Stimulated activated CD4-positive, alpha-beta T cell treated with anti-CD3 and anti-CD28 coated beads, Interleukin-4, amount 100 ng/mL, for 1 hour (primary cell): Measurements from ENCODE around the gene FOSL2.

Source experiments
- DNase-seq: peaks from one replicate; pipeline ENCODE4 v3.0.0-alpha.2; 2020

Gene FOSL2

GRCh38 chr2:28435241-28435640, 42.6 kb downstream of the FOSL2 start:
- DNase-seq, result no peak

- no peak for DNase-seq
These were observed 43.2 kb downstream of the FOSL2 start for GRCh38 chr2:28435814-28436351.

- no peak for DNase-seq
These were observed 43.9 kb downstream of the FOSL2 start for GRCh38 chr2:28436525-28437051.

GRCh38 chr2:28437149-28437835, 44.6 kb downstream of the FOSL2 start:
- no peak for DNase-seq

GRCh38 chr2:28437918-28438317, 45.3 kb downstream of the FOSL2 start:
- no peak for DNase-seq

- no peak for DNase-seq
These were observed 45.9 kb downstream of the FOSL2 start for GRCh38 chr2:28438532-28439063.

- DNase-seq, result no peak
These were observed 46.5 kb downstream of the FOSL2 start for GRCh38 chr2:28439127-28439526.

GRCh38 chr2:28439763-28440162, 47.1 kb downstream of the FOSL2 start:
- no peak for DNase-seq

- no peak for DNase-seq
These were observed 49.7 kb downstream of the FOSL2 start for GRCh38 chr2:28442328-28442727.

- no peak for DNase-seq
These were observed 52.3 kb downstream of the FOSL2 start for GRCh38 chr2:28444956-28445355.

- DNase-seq, result peak; percentile 51
These were observed 53.0 kb downstream of the FOSL2 start for GRCh38 chr2:28445448-28446258.

GRCh38 chr2:28446531-28446930, 53.9 kb downstream of the FOSL2 start:
- no peak for DNase-seq

- DNase-seq, result no peak
These were observed 54.4 kb downstream of the FOSL2 start for GRCh38 chr2:28447086-28447485.

- no peak for DNase-seq
These were observed 55.5 kb downstream of the FOSL2 start for GRCh38 chr2:28447943-28448792.

GRCh38 chr2:28448793-28449100, 56.1 kb downstream of the FOSL2 start:
- DNase-seq, result no peak

- no peak for DNase-seq
These were observed 56.4 kb downstream of the FOSL2 start for GRCh38 chr2:28449126-28449487.

GRCh38 chr2:28449488-28450395, 57.1 kb downstream of the FOSL2 start:
- peak; percentile 88 for DNase-seq

- no peak for DNase-seq
These were observed 58.4 kb downstream of the FOSL2 start for GRCh38 chr2:28450901-28451565.

- no peak for DNase-seq
These were observed 59.3 kb downstream of the FOSL2 start for GRCh38 chr2:28451793-28452533.

GRCh38 chr2:28452534-28453081, 60.0 kb downstream of the FOSL2 start:
- peak; percentile 81 for DNase-seq
